ENCODE data around the gene FAM78B. TPM values are rescaled to one million over a fixed set of nuclear protein-coding genes. Genes with fewer than 3 reads are reported as not detected.

The FAM78B gene
- total and polyA plus RNA-seq, 10 of the 15 experiments (the other 5 are each of a cell fraction or from before 2014, with no cell fraction given): 0.10 to 4.9 (median 1.6) TPM

- no peak for FAIRE-seq
- BruUV-seq (replicated peaks): no TSS peak
- Histone ChIP-seq H3K27ac (ENCODE audit: control insufficient read depth, insufficient read depth) (no peak overlapping the region), H4K20me1 (ENCODE audit: control insufficient read depth, insufficient read depth) (no peaks in the 10 kb centered on the region), H3K9ac (ENCODE audit: control insufficient read depth, insufficient read depth, low read length) (no peak overlapping the region), H3K36me3 (ENCODE audit: control insufficient read depth in 2 of 2, insufficient read depth in 2 of 2, low read length in 1 of 2) (no peaks in the 10 kb centered on the region), H3K79me2 (ENCODE audit: control insufficient read depth, insufficient read depth, low read length) (no peaks in the 10 kb centered on the region), H3K4me3 (no peak overlapping the region), H3K4me2 (ENCODE audit: control insufficient read depth, insufficient read depth) (no peak overlapping the region), H2AFZ (ENCODE audit: control insufficient read depth, low read depth, low read length) (no peak overlapping the region), H3K4me1 (ENCODE audit: control insufficient read depth, insufficient read depth, low read length) (no peaks in the 10 kb centered on the region), H3K27me3 (replicated peaks in 1 of 2; ENCODE audit: control insufficient read depth in 2 of 2, insufficient read depth in 2 of 2, low read length in 1 of 2) (no peaks in the 10 kb centered on the region), H3K9me3 (replicated peaks; ENCODE audit: control insufficient read depth, insufficient read depth, low read length) (no peaks in the 10 kb centered on the region)
- DNase-seq (ENCODE audit: low read depth, low spot score): no peak
- in situ Hi-C loops (cut with MboI): no loop called here
- ChIA-PET RAD21 (ENCODE audit: unreplicated experiment) (interaction anchor here (0.9 kb wide), 1 partner anchor 18 kb away, joined by 3 read pairs; no protein-coding TSS in a partner anchor), SMC1A (ENCODE audit: uncharacterized antibody, unreplicated experiment) (interaction anchor here (2.7 kb wide), 1 partner anchor 19 kb away, joined by 9 read pairs; no protein-coding TSS in a partner anchor), CTCF (interaction anchor here (1.6 kb wide), 1 partner anchor 22 kb away, joined by 4 read pairs; the partner anchor contains the start of gene FAM78B), POLR2A (interaction anchor here (0.7 kb wide), 1 partner anchor 14 kb away, joined by 3 read pairs; no protein-coding TSS in a partner anchor)
- intact Hi-C loops (cut with micrococcal nuclease; ENCODE audit: unreplicated experiment): no loop called here
- no peak for ATAC-seq
- 0% methylated on average over 2 of the region's 2 CpGs for WGBS (ENCODE audit: insufficient coverage, insufficient replicate concordance, low lambda C conversion rate, missing lambda C conversion rate)
- TF ChIP-seq GABPA (IDR thresholded peaks at IDR 0.05; ENCODE audit: low read depth): no peak
- TF ChIP-seq ZBTB11 (CRISPR knock-in tag; IDR thresholded peaks at IDR 0.05): no peak
- no peak for TF ChIP-seq MYC (IDR thresholded peaks at IDR 0.05; ENCODE audit: insufficient read depth, insufficient read length, insufficient replicate concordance, low read length, severe bottlenecking)
- TF ChIP-seq CTCF (IDR thresholded peaks at IDR 0.05 in 2 of 3, conservative IDR thresholded peaks at IDR 0.05 in 1 of 3; ENCODE audit: control insufficient read depth in 2 of 3, extremely low read depth in 1 of 3, insufficient read depth in 1 of 3, low read depth in 3 of 3, low read length in 3 of 3): no peak
- TF ChIP-seq NR2C2 (IDR thresholded peaks at IDR 0.05; ENCODE audit: borderline replicate concordance, control insufficient read depth, insufficient read length, low read depth): no peak
- TF ChIP-seq BCL11A (IDR thresholded peaks at IDR 0.05; ENCODE audit: low read depth, low read length): no peak
- TF ChIP-seq POLR2A (IDR thresholded peaks at IDR 0.05; ENCODE audit: low read depth, low read length): no peak
- TF ChIP-seq E2F8 (IDR thresholded peaks at IDR 0.05; ENCODE audit: low read depth, partially characterized antibody): no peak
- TF ChIP-seq CHD4 (IDR thresholded peaks at IDR 0.05): no peak
- no peak for TF ChIP-seq FOS (IDR thresholded peaks at IDR 0.05; ENCODE audit: borderline replicate concordance, extremely low read depth, insufficient read length)
- no peak for TF ChIP-seq IRF4 (IDR thresholded peaks at IDR 0.05; ENCODE audit: low read depth, low read length)
- no peak for TF ChIP-seq BCL3 (IDR thresholded peaks at IDR 0.05; ENCODE audit: borderline replicate concordance, insufficient read depth, low read depth, low read length, poor library complexity, severe bottlenecking)
- no peak for TF ChIP-seq RAD21 (IDR thresholded peaks at IDR 0.05; ENCODE audit: insufficient read depth, low read depth, low read length)
- no peak for TF ChIP-seq POLR2AphosphoS2 (IDR thresholded peaks at IDR 0.05; ENCODE audit: low read depth, low read length)
- no peak for TF ChIP-seq ZSCAN29 (IDR thresholded peaks at IDR 0.05)
Observed at GRCh38 chr1:166189126-166189525, 22.3 kb upstream of the FAM78B start.

Measured in GM12878 (cell line).